HG03025 (cell line): ENCODE results near the gene ADARB2.

Source experiments
- ATAC-seq: cut with Tn5 transposase; IDR thresholded peaks from one replicate; pipeline ENCODE4 v1.9.1; 2021; ENCODE audit warnings: mild to moderate bottlenecking, moderate library complexity; ENCODE audit not compliant: unreplicated experiment, low FRiP score

Gene ADARB2

GRCh38 chr10:1687623-1688150, 49.6 kb downstream of the ADARB2 start:
- no peak for ATAC-seq

GRCh38 chr10:1687190-1687589, 50.1 kb downstream of the ADARB2 start:
- no peak for ATAC-seq

GRCh38 chr10:1686491-1686749, 50.9 kb downstream of the ADARB2 start:
- no peak for ATAC-seq

- ATAC-seq: no peak
Measured at GRCh38 chr10:1685699-1686490, 51.4 kb downstream of the ADARB2 start.

GRCh38 chr10:1684991-1685390, 52.3 kb downstream of the ADARB2 start:
- ATAC-seq: no peak

GRCh38 chr10:1683649-1684048, 53.7 kb downstream of the ADARB2 start:
- no peak for ATAC-seq

GRCh38 chr10:1679821-1680650, 57.3 kb downstream of the ADARB2 start:
- ATAC-seq: no peak

- no peak for ATAC-seq
Measured at GRCh38 chr10:1678084-1678483, 59.2 kb downstream of the ADARB2 start.

GRCh38 chr10:1677307-1677939, 59.9 kb downstream of the ADARB2 start:
- no peak for ATAC-seq

GRCh38 chr10:1674501-1674900, 62.8 kb downstream of the ADARB2 start:
- no peak for ATAC-seq

- ATAC-seq: no peak
Measured at GRCh38 chr10:1673568-1674345, 63.6 kb downstream of the ADARB2 start.

GRCh38 chr10:1672001-1672781, 65.1 kb downstream of the ADARB2 start:
- ATAC-seq: no peak

GRCh38 chr10:1671366-1672000, 65.8 kb downstream of the ADARB2 start:
- ATAC-seq: no peak

GRCh38 chr10:1670541-1671365, 66.6 kb downstream of the ADARB2 start:
- ATAC-seq: no peak

GRCh38 chr10:1669433-1669832, 67.9 kb downstream of the ADARB2 start:
- ATAC-seq: no peak

GRCh38 chr10:1668399-1668798, 68.9 kb downstream of the ADARB2 start:
- no peak for ATAC-seq

- no peak for ATAC-seq
Measured at GRCh38 chr10:1667392-1667791, 69.9 kb downstream of the ADARB2 start.

- ATAC-seq: no peak
Measured at GRCh38 chr10:1666147-1666546, 71.2 kb downstream of the ADARB2 start.
